ENCODE results near the gene SLC6A6. TPM values are rescaled to one million over a fixed set of nuclear protein-coding genes. Genes with fewer than 3 reads are reported as not detected.
A peak's percentile ranks its signal among the peaks of the same experiment; 100 is the strongest.
"Not testable (repeated sequence)": the region's sequence is repeated elsewhere in the genome, so short reads cannot be mapped to it uniquely, and the experiment has no call there.

Gene SLC6A6
- polyA plus RNA-seq, 4 donors: 16.0 to 26.0 (median 21.2) TPM

GRCh38 chr3:14397531-14397930 is 4.9 kb upstream of the SLC6A6 start:
- no peak for DNase-seq (ENCODE audit: low read depth in 4 of 4, low spot score in 2 of 4)

- DNase-seq (ENCODE audit: low read depth in 4 of 4, low spot score in 2 of 4): no peak
Observed at GRCh38 chr3:14397940-14398796, 4.2 kb upstream of the SLC6A6 start.

- DNase-seq (ENCODE audit: low read depth in 4 of 4, low spot score in 2 of 4): no peak
Observed at GRCh38 chr3:14398797-14399106, 3.7 kb upstream of the SLC6A6 start.

- DNase-seq (ENCODE audit: low read depth in 4 of 4, low spot score in 2 of 4): peak in 1 of 4 donors; percentile 43
Observed at GRCh38 chr3:14401692-14402303, 608 bp upstream of the SLC6A6 start.

DNA sequence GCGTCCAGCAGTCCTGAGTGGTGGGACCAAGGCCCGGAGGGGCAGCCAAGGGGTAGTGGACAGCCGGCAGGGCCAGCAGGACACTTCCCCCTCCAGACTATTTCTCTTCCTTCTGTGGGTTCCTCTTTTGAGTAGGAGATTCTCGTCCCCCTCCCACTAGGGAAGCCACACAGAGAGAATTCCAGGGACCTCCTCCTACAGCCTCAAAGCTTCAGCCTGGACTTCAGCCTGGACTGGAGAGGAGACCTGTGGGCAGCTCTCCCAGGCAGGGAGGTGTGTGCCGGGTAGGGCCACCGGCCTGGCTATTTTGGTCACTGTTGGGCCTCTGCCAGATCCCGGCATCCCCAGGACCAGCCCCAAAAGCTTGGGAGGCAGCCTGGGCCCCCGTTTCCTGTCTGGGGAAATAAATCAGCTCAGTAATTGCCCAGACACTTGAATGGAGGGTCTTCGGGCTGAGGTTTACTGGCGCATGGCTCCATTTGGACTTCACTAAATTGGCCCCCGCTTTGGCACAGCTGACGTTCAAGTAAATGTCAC is 1.3 kb downstream of the SLC6A6 start:
- DNase-seq (ENCODE audit: low read depth in 4 of 4, low spot score in 2 of 4): peak in 2 of 4 donors; percentile 41 to 53

- no peak for DNase-seq (ENCODE audit: low read depth in 4 of 4, low spot score in 2 of 4)
Observed at GRCh38 chr3:14404186-14404585, 1.8 kb downstream of the SLC6A6 start.

- DNase-seq (ENCODE audit: low read depth in 4 of 4, low spot score in 2 of 4): no peak
Observed at GRCh38 chr3:14404631-14405359, 2.4 kb downstream of the SLC6A6 start.

- no peak for DNase-seq (ENCODE audit: low read depth in 4 of 4, low spot score in 2 of 4)
Observed at GRCh38 chr3:14405360-14406238, 3.2 kb downstream of the SLC6A6 start.

GRCh38 chr3:14406336-14406735 is 3.9 kb downstream of the SLC6A6 start:
- no peak for DNase-seq (ENCODE audit: low read depth in 4 of 4, low spot score in 2 of 4)

DNA sequence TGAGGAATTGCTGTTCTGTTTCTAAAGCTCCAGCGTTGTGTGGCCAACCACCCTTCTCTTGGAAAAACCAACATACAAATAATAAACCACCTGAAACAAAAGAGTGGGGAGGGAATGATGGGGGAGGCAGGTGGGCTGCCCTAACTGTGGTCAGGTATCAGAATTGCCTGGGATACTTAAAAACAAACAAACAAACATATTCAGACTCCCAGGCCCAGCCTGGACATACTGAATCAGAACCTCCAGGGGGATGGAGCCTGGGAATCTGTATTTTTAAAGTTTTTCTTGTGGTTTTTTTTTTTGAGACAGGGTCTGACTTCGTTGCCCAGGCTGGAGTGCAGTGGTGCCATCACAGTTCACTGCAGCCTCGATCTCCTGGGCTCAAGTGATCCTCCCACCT is 4.4 kb downstream of the SLC6A6 start:
- DNase-seq (ENCODE audit: low read depth in 4 of 4, low spot score in 2 of 4): no peak

DNA sequence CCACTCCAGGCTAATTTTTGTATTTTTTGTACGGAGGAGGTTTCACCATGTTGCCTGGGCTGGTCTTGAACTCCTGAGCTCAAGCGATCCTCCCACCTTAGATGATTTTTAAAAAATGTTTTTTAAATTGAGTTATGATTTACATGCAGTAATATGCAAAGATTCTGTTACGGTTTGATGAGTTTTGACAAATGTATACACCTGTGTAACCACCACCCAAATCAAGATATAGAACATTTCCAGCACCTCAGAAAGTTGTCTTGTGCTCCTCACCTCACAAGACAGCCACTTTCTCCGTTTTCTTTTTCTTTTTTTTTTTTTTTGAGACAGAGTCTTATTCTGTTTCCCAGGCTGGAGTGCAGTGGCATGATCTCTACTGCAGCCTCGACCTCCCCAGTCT is 4.8 kb downstream of the SLC6A6 start:
- no peak for DNase-seq (ENCODE audit: low read depth in 4 of 4, low spot score in 2 of 4)

DNA sequence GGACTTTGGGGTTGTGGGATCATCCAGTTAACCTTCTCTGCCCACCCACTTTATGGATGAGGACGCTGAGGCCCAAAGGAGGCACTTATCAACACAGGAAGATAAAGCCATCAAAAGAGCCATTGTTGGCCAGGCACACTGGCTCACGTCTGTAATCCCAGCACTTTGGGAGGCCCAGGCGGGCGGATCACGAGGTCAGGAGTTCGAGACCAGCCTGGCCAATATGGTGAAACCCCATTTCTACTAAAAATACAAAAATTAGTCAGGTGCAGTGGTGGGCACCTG is 7.3 kb downstream of the SLC6A6 start:
- DNase-seq (ENCODE audit: low read depth in 4 of 4, low spot score in 2 of 4): not testable (repeated sequence)

- DNase-seq (ENCODE audit: low read depth in 4 of 4, low spot score in 2 of 4): no peak
Observed at GRCh38 chr3:14410106-14410502, 7.7 kb downstream of the SLC6A6 start.

DNA sequence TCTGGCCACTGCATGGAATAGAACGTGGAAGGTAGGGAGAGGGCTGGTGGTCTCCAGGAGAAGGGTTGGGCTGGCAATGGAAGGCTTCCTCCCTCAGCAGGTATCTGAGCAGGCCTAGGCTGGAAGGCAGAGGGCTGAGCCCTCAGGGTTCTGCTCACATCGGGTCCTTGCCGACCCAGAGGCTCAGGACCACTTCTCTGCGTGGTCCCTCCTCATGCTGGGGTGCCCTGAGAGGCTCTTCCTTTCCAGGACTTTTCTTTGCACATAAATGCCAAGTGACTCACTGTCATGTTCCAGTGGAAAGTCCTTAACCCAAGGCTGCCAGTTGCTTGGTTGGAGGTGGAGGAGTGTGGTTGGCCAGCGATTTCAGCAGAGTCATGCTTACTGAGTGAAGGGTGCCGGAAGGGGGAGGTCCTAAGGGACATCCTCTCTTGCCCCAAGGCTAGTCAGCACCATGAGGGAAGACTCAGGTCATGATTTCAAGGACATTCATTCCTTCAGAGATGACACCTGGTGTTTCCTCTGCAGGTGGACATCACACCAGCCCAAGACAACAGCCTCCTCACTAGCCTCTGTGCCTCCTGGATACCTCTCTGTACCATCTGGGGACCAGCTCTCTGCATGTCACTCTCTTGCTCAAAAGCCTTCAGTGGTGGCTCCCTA is 8.2 kb downstream of the SLC6A6 start:
- DNase-seq (ENCODE audit: low read depth in 4 of 4, low spot score in 2 of 4): no peak

DNA sequence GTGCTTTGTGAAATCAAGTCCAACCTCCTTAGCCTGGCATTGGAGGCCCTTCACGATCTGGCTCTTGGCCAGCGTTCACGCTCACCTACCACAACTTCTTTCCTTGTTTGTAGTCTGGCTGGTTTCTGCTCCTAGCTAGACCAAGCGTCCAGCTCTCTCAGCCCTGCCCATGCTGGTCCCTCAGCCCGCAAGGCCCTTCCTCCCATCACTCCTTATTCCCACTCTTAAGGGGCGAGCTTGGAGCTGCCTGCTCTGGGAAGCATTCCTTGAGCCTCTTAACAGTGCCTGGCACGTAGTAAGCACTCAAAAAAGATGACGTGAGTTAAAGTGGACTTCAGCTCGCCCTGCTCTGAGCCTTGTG is 8.7 kb downstream of the SLC6A6 start:
- no peak for DNase-seq (ENCODE audit: low read depth in 4 of 4, low spot score in 2 of 4)

DNA sequence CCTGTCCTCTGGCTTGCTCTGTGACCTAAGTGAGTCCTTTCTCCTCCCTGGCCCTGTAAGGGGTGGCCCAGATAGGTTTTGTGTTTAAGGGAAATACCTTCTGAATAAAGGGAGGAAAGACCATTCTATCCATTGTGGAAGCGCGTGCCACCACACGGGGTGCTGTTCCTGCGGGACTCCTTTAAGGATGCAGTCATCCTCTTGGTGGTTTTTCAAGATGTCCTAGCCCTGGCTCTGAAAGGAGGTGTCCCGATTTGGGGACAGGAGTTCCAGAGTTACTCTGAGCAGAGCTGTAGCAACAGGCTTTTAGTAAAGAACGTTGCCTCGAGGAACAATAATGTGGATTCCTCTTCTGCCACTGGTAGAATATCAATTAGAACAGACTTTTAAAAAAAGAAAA is 9.6 kb downstream of the SLC6A6 start:
- no peak for DNase-seq (ENCODE audit: low read depth in 4 of 4, low spot score in 2 of 4)

DNA sequence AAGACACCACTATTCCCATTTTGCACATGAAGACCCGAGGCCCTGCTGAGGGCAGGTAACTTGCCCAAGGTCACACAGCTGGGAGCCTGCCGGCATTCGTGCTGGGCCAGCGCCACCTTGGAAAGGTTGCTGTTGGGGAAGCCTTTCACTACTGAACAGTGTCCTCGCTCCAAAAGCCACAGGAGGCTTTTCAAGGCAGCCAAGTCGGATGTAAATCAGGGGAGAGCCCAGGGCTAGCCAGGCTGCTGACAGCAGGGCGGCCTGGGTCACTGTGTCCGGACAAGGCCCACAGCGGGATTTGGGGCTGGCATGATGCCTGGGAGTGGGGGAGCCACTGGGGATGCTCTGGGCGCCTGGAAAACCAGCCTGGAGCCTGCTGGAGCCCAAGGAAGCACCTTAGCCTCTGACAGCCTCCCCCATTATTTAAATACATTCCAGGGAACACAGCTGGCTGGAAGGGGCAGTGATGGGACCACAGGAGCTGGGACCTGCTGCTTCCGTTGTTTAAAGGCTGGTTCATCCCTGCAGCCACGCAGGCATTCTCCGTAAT is 10.5 kb downstream of the SLC6A6 start:
- DNase-seq (ENCODE audit: low read depth in 4 of 4, low spot score in 2 of 4): no peak

DNA sequence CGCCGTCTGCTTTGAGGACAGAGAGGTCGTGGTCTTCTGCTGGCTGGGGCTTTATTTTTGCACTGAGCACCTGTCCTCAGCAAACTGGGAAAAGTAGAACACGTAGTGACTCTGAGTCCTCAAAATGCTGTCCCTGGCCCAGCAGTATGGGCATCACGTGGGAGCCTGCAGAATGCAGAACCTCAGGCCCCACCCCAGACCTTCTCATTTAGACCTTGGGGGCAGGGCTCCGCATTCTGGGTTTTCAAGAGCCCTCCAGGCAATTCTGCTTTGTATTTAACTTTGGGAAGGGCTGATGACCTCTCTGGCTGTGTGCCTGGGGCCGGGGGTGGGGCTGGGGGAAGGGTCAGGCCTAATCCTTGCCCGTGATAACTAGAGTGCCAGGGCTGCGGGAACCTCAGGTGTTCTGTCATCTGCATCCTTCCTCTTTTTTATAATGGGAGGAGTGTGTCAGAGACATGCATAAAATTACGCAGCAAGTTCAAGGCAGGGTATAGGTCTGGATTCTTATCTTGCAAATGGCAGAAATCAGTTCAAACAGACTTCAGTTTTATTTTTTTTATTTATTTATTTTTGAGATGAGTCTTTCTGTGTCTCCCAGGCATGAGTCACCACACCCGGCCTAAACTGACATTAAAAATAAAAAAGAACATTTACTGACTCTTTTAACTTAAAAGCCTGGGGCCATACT is 11.1 kb downstream of the SLC6A6 start:
- no peak for DNase-seq (ENCODE audit: low read depth in 4 of 4, low spot score in 2 of 4)

- no peak for DNase-seq (ENCODE audit: low read depth in 4 of 4, low spot score in 2 of 4)
Observed at GRCh38 chr3:14414846-14415464, 12.5 kb downstream of the SLC6A6 start.
